GM13976 (cell line): ENCODE measurements around the gene HMBS.
A peak's percentile ranks its signal among the peaks of the same experiment; 100 is the strongest.
"Not testable (repeated sequence)": the region's sequence is repeated elsewhere in the genome, so short reads cannot be mapped to it uniquely, and the experiment has no call there.

Source experiments
- DNase-seq: peaks from one replicate; pipeline ENCODE4 v3.0.0; 2012; ENCODE audit warnings: low spot score
- CTCF ChIP-seq: IDR thresholded peaks from 2 replicates; pipeline ENCODE4 v1.5.1; 2012; ENCODE audit warnings: borderline replicate concordance, mild to moderate bottlenecking; ENCODE audit not compliant: insufficient read depth; ENCODE audit errors: extremely low read depth, missing control alignments, control extremely low read depth
- in situ Hi-C: fragments of 300-500 bp; cut with MboI; formaldehyde crosslinking; loops from one replicate; pipeline ENCODE4 v1.12.0; 2022; ENCODE audit warnings: low sequenced_read_pairs, mixed read lengths, inconsistent platforms; ENCODE audit not compliant: unreplicated experiment

The HMBS gene

GRCh38 chr11:119084663-119085436 lies at the start of gene HMBS:
TSS of gene HMBS (plus strand) at chr11:119084881. CDS start at chr11:119085034, 153 bp downstream.
- TF ChIP-seq CTCF, result no peak
- DNase-seq, result peak; percentile 94

GRCh38 chr11:119038884-119039283 lies 45.8 kb upstream of the HMBS start:
- no peak for DNase-seq
- in situ Hi-C loops, result no loop called here
- TF ChIP-seq CTCF, result no peak

More at GRCh38 chr11:119084663-119085436, at the start of gene HMBS:
- in situ Hi-C loops, result no loop called here

- in situ Hi-C loops, DNase-seq: not testable (repeated sequence)
These were observed 45.2 kb upstream of the HMBS start for GRCh38 chr11:119039471-119039870.

GRCh38 chr11:119041821-119042514 lies 42.7 kb upstream of the HMBS start:
- no peak for TF ChIP-seq CTCF
- DNase-seq, result no peak
- in situ Hi-C loops, result no loop called here

- no peak for DNase-seq
- TF ChIP-seq CTCF, result no peak
- in situ Hi-C loops, result no loop called here
These were observed 41.8 kb upstream of the HMBS start for GRCh38 chr11:119042927-119043326.

DNA sequence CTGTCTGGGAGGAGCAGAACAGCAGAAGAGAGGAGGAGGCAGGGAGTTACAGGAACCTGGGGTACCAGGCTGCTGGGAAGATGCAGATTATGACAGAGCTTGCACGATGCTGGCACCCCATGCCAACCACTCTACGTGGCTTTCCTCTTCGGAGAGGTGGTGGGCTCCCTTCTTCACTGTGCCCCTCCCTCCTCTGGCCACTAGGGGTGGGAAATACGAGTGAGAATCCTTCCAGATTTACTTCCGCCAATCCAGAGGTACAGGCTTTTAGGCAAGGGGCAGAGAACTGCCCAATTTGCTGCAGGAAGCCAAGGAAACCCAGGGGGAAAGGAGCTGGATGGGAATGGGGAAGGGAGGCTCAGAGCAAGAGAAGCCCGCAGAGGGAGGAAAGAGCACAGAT lies 40.0 kb upstream of the HMBS start:
- in situ Hi-C loops, result no loop called here
- no peak for DNase-seq
- no peak for TF ChIP-seq CTCF

- no peak for TF ChIP-seq CTCF
- in situ Hi-C loops, result no loop called here
- DNase-seq, result no peak
These were observed 38.2 kb upstream of the HMBS start for GRCh38 chr11:119046489-119046888.
